ENCODE results near the gene DAD1.

Gene DAD1

DNA sequence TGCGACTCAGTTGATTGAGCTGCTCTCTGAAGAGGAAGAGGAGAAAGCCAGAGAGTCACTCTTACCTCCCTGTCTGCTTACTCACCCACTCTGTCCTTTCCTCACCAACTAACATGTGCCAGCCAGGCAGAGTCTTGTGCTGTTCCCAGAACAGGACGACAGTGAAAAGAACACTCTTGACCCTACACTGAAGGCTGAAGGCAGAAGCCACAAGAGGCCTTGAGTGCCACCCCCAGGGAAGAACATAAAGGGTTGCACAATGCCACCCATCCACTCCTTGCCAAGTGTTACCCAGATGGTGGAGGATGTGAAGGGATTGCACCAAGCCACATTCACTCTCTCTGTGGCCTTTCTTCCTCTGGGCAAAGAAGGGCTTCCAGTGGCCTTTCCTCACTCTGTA is 21.9 kb upstream of the DAD1 start:
- Histone ChIP-seq H3K4me3 (ENCODE audit: low read depth, low read length) (no peak overlapping the region), H3K36me3 (ENCODE audit: control insufficient read depth in 2 of 2, insufficient read depth in 1 of 2, low read length in 2 of 2) (peaks cover 0 to 59% of the 10 kb centered on the region in 2 experiments; a peak in 1 of 3 replicates), H3K4me1 (ENCODE audit: control insufficient read depth, insufficient read depth, low read length) (0 out of 2 replicates have a peak, but pooled peaks cover 2% of the 10 kb centered on the region), H3K9me3 (ENCODE audit: control insufficient read depth, insufficient read depth, low read depth, low read length) (no peaks in the 10 kb centered on the region), H3K27ac (ENCODE audit: extremely low read depth, low read depth, low read length) (no peak overlapping the region)
- no peak for TF ChIP-seq ZNF561 (tag by site-specific recombination; IDR thresholded peaks at IDR 0.05; ENCODE audit: borderline replicate concordance)
- TF ChIP-seq, protein P1, sequence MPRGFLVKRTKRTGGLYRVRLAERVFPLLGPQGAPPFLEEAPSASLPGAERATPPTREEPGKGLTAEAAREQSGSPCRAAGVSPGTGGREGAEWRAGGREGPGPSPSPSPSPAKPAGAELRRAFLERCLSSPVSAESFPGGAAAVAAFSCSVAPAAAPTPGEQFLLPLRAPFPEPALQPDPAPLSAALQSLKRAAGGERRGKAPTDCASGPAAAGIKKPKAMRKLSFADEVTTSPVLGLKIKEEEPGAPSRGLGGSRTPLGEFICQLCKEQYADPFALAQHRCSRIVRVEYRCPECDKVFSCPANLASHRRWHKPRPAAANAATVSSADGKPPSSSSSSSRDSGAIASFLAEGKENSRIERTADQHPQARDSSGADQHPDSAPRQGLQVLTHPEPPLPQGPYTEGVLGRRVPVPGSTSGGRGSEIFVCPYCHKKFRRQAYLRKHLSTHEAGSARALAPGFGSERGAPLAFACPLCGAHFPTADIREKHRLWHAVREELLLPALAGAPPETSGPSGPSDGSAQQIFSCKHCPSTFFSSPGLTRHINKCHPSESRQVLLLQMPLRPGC (tag by site-specific recombination; IDR thresholded peaks at IDR 0.05) = no peak
- no peak for TF ChIP-seq ZNF354C (tag by site-specific recombination; IDR thresholded peaks at IDR 0.05; ENCODE audit: borderline replicate concordance, low read depth)
- no peak for TF ChIP-seq GLI4 (tag by site-specific recombination; IDR thresholded peaks at IDR 0.05)
- no peak for TF ChIP-seq GLIS2 (tag by site-specific recombination; IDR thresholded peaks at IDR 0.05)
- CTCF ChIA-PET = no interaction called here
- POLR2A ChIA-PET = no interaction called here

- ChIA-PET CTCF (interaction anchor here (0.7 kb wide), 1 partner anchor 17 kb away, joined by 3 read pairs; no protein-coding TSS in a partner anchor), POLR2A (interaction anchor here (1.7 kb wide), 1 partner anchor 9 kb away, joined by 6 read pairs; the partner anchor contains the start of gene ABHD4)
- H3K36me3 ChIP-seq (ENCODE audit: control insufficient read depth in 2 of 2, insufficient read depth in 1 of 2, low read length in 2 of 2) = peaks cover 0 to 87% of the 10 kb centered on the region in 2 experiments; a peak in 2 of 3 replicates
- H3K27ac ChIP-seq (ENCODE audit: extremely low read depth, low read depth, low read length) = no peak overlapping the region
- H3K9me3 ChIP-seq (ENCODE audit: control insufficient read depth, insufficient read depth, low read depth, low read length) = no peaks in the 10 kb centered on the region
- H3K4me3 ChIP-seq (ENCODE audit: low read depth, low read length) = no peak overlapping the region
- H3K4me1 ChIP-seq (ENCODE audit: control insufficient read depth, insufficient read depth, low read length) = no peaks in the 10 kb centered on the region
- TF ChIP-seq ZNF366 (tag by site-specific recombination; conservative IDR thresholded peaks at IDR 0.05) = no peak
- TF ChIP-seq, protein P2, sequence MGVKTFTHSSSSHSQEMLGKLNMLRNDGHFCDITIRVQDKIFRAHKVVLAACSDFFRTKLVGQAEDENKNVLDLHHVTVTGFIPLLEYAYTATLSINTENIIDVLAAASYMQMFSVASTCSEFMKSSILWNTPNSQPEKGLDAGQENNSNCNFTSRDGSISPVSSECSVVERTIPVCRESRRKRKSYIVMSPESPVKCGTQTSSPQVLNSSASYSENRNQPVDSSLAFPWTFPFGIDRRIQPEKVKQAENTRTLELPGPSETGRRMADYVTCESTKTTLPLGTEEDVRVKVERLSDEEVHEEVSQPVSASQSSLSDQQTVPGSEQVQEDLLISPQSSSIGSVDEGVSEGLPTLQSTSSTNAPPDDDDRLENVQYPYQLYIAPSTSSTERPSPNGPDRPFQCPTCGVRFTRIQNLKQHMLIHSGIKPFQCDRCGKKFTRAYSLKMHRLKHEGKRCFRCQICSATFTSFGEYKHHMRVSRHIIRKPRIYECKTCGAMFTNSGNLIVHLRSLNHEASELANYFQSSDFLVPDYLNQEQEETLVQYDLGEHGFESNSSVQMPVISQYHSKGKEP (tag by site-specific recombination; IDR thresholded peaks at IDR 0.05) = no peak
- TF ChIP-seq REPIN1 (tag by site-specific recombination; IDR thresholded peaks at IDR 0.05; ENCODE audit: low read depth) = no peak
- TF ChIP-seq ZNF629 (tag by site-specific recombination; IDR thresholded peaks at IDR 0.05) = no peak
- TF ChIP-seq ZNF23 (tag by site-specific recombination; IDR thresholded peaks at IDR 0.05; ENCODE audit: borderline replicate concordance) = no peak
- TF ChIP-seq SP3 (tag by site-specific recombination; IDR thresholded peaks at IDR 0.05) = no peak
- TF ChIP-seq MZF1 (tag by site-specific recombination; IDR thresholded peaks at IDR 0.05; ENCODE audit: borderline replicate concordance) = no peak
- TF ChIP-seq, protein P3, sequence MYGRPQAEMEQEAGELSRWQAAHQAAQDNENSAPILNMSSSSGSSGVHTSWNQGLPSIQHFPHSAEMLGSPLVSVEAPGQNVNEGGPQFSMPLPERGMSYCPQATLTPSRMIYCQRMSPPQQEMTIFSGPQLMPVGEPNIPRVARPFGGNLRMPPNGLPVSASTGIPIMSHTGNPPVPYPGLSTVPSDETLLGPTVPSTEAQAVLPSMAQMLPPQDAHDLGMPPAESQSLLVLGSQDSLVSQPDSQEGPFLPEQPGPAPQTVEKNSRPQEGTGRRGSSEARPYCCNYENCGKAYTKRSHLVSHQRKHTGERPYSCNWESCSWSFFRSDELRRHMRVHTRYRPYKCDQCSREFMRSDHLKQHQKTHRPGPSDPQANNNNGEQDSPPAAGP (tag by site-specific recombination; IDR thresholded peaks at IDR 0.05) = no peak
- no peak for TF ChIP-seq ZNF501 (tag by site-specific recombination; IDR thresholded peaks at IDR 0.05)
- no peak for TF ChIP-seq ZFP41 (tag by site-specific recombination; IDR thresholded peaks at IDR 0.05; ENCODE audit: borderline replicate concordance)
- no peak for TF ChIP-seq GLI4 (tag by site-specific recombination; IDR thresholded peaks at IDR 0.05)
- no peak for TF ChIP-seq ZNF785 (tag by site-specific recombination; IDR thresholded peaks at IDR 0.05)
- no peak for TF ChIP-seq HOXA7 (CRISPR knock-in tag; IDR thresholded peaks at IDR 0.05; ENCODE audit: borderline replicate concordance)
- TF ChIP-seq BCL11A (tag by site-specific recombination; IDR thresholded peaks at IDR 0.05; ENCODE audit: low read depth) = no peak
Observed at GRCh38 chr14:22607291-22607690, 18.3 kb upstream of the DAD1 start.

DNA sequence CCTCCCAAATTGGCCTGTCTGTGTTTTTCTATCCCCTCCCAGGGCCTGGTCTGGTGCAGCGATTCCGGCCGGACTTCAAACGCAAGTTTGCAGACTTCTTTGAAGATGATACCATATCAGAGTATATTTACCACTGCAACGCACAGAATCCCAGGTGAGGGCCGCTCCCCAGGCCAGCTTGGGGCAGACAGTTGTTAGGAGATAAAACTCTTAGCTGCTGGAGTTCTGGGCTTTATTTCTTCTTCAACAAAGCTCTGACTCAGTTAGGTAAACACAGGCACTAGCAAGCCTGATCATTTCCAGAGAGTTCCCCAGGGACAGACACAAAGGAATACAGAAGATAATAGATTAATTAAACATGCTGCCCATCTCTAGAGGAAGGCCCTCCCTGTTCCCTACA is 17.4 kb upstream of the DAD1 start:
- CTCF ChIA-PET = interaction anchor here (0.8 to 1.1 kb wide), 2 partner anchors 36 to 246 kb away, joined by 3 read pairs; no protein-coding TSS in a partner anchor
- no peak overlapping the region for H3K4me3 ChIP-seq (ENCODE audit: low read depth, low read length)
- H3K36me3 ChIP-seq (ENCODE audit: control insufficient read depth in 2 of 2, insufficient read depth in 1 of 2, low read length in 2 of 2) = peaks cover 0 to 90% of the 10 kb centered on the region in 2 experiments; a peak in 2 of 3 replicates
- POLR2A ChIA-PET = interaction anchor here (1.4 kb wide), 1 partner anchor 17 kb away, joined by 4 read pairs; the partner anchor contains the start of gene DAD1
- no peaks in the 10 kb centered on the region for H3K9me3 ChIP-seq (ENCODE audit: control insufficient read depth, insufficient read depth, low read depth, low read length)
- no peak overlapping the region for H3K27ac ChIP-seq (ENCODE audit: extremely low read depth, low read depth, low read length)
- H3K4me1 ChIP-seq (ENCODE audit: control insufficient read depth, insufficient read depth, low read length) = no peaks in the 10 kb centered on the region
- TF ChIP-seq KLF9 (tag by site-specific recombination; IDR thresholded peaks at IDR 0.05; ENCODE audit: low read depth) (no peak), ZNF146 (tag by site-specific recombination; IDR thresholded peaks at IDR 0.05) (no peak), GLI2 (tag by site-specific recombination; IDR thresholded peaks at IDR 0.05; ENCODE audit: borderline replicate concordance, low read depth) (no peak), ZNF248 (tag by site-specific recombination; IDR thresholded peaks at IDR 0.05) (no peak), ZNF792 (tag by site-specific recombination; IDR thresholded peaks at IDR 0.05) (no peak), ZNF76 (tag by site-specific recombination; IDR thresholded peaks at IDR 0.05; ENCODE audit: borderline replicate concordance, low read depth) (no peak)
- TF ChIP-seq, protein P4, sequence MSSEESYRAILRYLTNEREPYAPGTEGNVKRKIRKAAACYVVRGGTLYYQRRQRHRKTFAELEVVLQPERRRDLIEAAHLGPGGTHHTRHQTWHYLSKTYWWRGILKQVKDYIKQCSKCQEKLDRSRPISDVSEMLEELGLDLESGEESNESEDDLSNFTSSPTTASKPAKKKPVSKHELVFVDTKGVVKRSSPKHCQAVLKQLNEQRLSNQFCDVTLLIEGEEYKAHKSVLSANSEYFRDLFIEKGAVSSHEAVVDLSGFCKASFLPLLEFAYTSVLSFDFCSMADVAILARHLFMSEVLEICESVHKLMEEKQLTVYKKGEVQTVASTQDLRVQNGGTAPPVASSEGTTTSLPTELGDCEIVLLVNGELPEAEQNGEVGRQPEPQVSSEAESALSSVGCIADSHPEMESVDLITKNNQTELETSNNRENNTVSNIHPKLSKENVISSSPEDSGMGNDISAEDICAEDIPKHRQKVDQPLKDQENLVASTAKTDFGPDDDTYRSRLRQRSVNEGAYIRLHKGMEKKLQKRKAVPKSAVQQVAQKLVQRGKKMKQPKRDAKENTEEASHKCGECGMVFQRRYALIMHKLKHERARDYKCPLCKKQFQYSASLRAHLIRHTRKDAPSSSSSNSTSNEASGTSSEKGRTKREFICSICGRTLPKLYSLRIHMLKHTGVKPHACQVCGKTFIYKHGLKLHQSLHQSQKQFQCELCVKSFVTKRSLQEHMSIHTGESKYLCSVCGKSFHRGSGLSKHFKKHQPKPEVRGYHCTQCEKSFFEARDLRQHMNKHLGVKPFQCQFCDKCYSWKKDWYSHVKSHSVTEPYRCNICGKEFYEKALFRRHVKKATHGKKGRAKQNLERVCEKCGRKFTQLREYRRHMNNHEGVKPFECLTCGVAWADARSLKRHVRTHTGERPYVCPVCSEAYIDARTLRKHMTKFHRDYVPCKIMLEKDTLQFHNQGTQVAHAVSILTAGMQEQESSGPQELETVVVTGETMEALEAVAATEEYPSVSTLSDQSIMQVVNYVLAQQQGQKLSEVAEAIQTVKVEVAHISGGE (tag by site-specific recombination; conservative IDR thresholded peaks at IDR 0.05; ENCODE audit: low read depth) = no peak
